Stimulated activated CD8-positive, alpha-beta memory T cell treated with anti-CD3 and anti-CD28 coated beads, Interleukin-4, amount 100 ng/mL, for 1 hour (primary cell): ENCODE data around the gene FUS.
"Not testable (repeated sequence)": the region's sequence is repeated elsewhere in the genome, so short reads cannot be mapped to it uniquely, and the experiment has no call there.

Experiments
- DNase-seq, 2 donors: peaks; one replicate each; pipeline ENCODE4 v3.0.0-alpha.2; 2020; ENCODE audit warnings: low read depth in 2 of 2, low spot score in 1 of 2

Gene FUS

GRCh38 chr16:31186176-31186575 is 6.2 kb downstream of the FUS start:
- DNase-seq = no peak

- DNase-seq = no peak
Observed at GRCh38 chr16:31186930-31187807, 7.2 kb downstream of the FUS start.

GRCh38 chr16:31187808-31188189 is 7.9 kb downstream of the FUS start:
- DNase-seq = no peak

GRCh38 chr16:31188450-31189411 is 8.8 kb downstream of the FUS start:
- DNase-seq = no peak

- no peak for DNase-seq
Observed at GRCh38 chr16:31189412-31189778, 9.5 kb downstream of the FUS start.

- no peak for DNase-seq
Observed at GRCh38 chr16:31190061-31190460, 10.1 kb downstream of the FUS start.

- no peak for DNase-seq
Observed at GRCh38 chr16:31190818-31191444, 11.0 kb downstream of the FUS start.

- DNase-seq = no peak
Observed at GRCh38 chr16:31191697-31192428, 11.9 kb downstream of the FUS start.

GRCh38 chr16:31192856-31193642 is 13.1 kb downstream of the FUS start:
- DNase-seq = no peak

- DNase-seq = no peak
Observed at GRCh38 chr16:31193874-31194273, 13.9 kb downstream of the FUS start.

GRCh38 chr16:31194898-31195297 is 15.0 kb downstream of the FUS start:
- DNase-seq = no peak

GRCh38 chr16:31195861-31196260 is 15.9 kb downstream of the FUS start:
- not testable (repeated sequence) for DNase-seq

GRCh38 chr16:31196324-31197088 is 16.6 kb downstream of the FUS start:
- DNase-seq = no peak

GRCh38 chr16:31198207-31198882 is 18.4 kb downstream of the FUS start:
- DNase-seq = no peak

- no peak for DNase-seq
Observed at GRCh38 chr16:31199430-31200041, 19.6 kb downstream of the FUS start.

GRCh38 chr16:31200111-31200510 is 20.2 kb downstream of the FUS start:
- not testable (repeated sequence) for DNase-seq

- peak in 1 of 2 donors; percentile 27 for DNase-seq
Observed at GRCh38 chr16:31200821-31201568, 21.1 kb downstream of the FUS start.
